ENCODE results near the gene SLCO1C1.

GRCh38 chr12:20740972-20741371, 45.8 kb downstream of the SLCO1C1 start:
- TF ChIP-seq TAF1 (IDR thresholded peaks at IDR 0.05; ENCODE audit: low read depth, low read length) = no peak
- TF ChIP-seq POLR2A (IDR thresholded peaks at IDR 0.05; ENCODE audit: low read depth, low read length) = no peak
